ENCODE data around the gene PLAGL1. TPM values are rescaled to one million over a fixed set of nuclear protein-coding genes. Genes with fewer than 3 reads are reported as not detected.

The PLAGL1 gene
- polyA plus RNA-seq, 2 of the 4 experiments (the other 2 are of a cell fraction): 4.7 to 8.2 TPM

- H3K9me3 ChIP-seq: no peaks in the 10 kb centered on the region
- ChIA-PET CTCF (interaction anchor here (1.0 to 1.6 kb wide), 2 partner anchors 19 to 385 kb away, joined by 3 read pairs; no protein-coding TSS in a partner anchor), POLR2A (interaction anchor here (0.6 kb wide), 1 partner anchor 98 kb away, joined by 3 read pairs; no protein-coding TSS in a partner anchor)
- DNase-seq (ENCODE audit: low read depth in 1 of 2, low spot score in 1 of 2) (no peak), FAIRE-seq (no peak), ATAC-seq (no peak)
- no peak overlapping the region for H3K4me3 ChIP-seq
- 69% methylated on average over 3 of the region's 3 CpGs for WGBS (ENCODE audit: missing lambda C conversion rate)
- no peak for TF ChIP-seq EP300 (IDR thresholded peaks at IDR 0.05)
- TF ChIP-seq MYC (IDR thresholded peaks at IDR 0.05; ENCODE audit: borderline replicate concordance, low read length): no peak
- TF ChIP-seq HDAC2 (IDR thresholded peaks at IDR 0.05): no peak
- no peak for TF ChIP-seq FOSL2 (IDR thresholded peaks at IDR 0.05)
- no peak for TF ChIP-seq FOSL2 (CRISPR knock-in tag; IDR thresholded peaks at IDR 0.05)
- TF ChIP-seq RAD21 (conservative IDR thresholded peaks at IDR 0.05 in 1 of 2, IDR thresholded peaks at IDR 0.05 in 1 of 2): no peak
- TF ChIP-seq PBX3 (IDR thresholded peaks at IDR 0.05): no peak
- TF ChIP-seq CBX8 (IDR thresholded peaks at IDR 0.05): no peak
- TF ChIP-seq NFE2L2 (conservative IDR thresholded peaks at IDR 0.05; ENCODE audit: low read length): no peak
- no peak for TF ChIP-seq HOXB5 (CRISPR knock-in tag; IDR thresholded peaks at IDR 0.05)
- no peak for TF ChIP-seq MAZ (IDR thresholded peaks at IDR 0.05; ENCODE audit: borderline replicate concordance, low read depth, low read length)
- TF ChIP-seq CHD4 (IDR thresholded peaks at IDR 0.05; ENCODE audit: borderline replicate concordance): no peak
- TF ChIP-seq RCOR1 (IDR thresholded peaks at IDR 0.05; ENCODE audit: low read depth, low read length): no peak
- TF ChIP-seq SMC3 (IDR thresholded peaks at IDR 0.05): no peak
- no peak overlapping the region for H3K27ac ChIP-seq
- H3K4me2 ChIP-seq: no peak overlapping the region
- H3K4me1 ChIP-seq: no peaks in the 10 kb centered on the region
Observed at GRCh38 chr6:143961066-143961465, 47.0 kb downstream of the PLAGL1 start.

DNA sequence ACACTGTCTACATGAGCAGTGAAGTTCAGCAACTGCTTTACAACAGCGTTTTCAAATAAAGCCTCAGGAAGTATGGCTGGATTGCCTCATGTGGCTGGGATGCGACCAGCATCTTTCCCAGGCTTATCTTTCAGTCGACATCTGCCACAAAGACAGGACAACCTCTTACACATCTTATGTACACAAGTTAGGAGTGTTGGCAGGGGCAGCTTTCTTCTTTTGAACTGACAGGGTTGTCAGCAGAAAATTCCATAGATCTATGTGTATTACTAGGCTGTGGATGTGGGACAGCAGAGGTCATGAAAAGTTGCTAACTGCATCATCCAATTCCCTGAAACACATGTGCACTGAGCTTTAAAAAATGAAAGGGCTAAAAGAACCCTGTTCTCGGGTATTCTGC lies 48.1 kb downstream of the PLAGL1 start:
- Histone ChIP-seq H3K4me3 (no peak overlapping the region), H3K4me2 (no peak overlapping the region), H3K4me1 (no peaks in the 10 kb centered on the region), H3K9me3 (no peaks in the 10 kb centered on the region), H3K27ac (no peak overlapping the region)
- POLR2A ChIA-PET: no interaction called here
- TF ChIP-seq CBX8 (IDR thresholded peaks at IDR 0.05) (no peak), PHF8 (IDR thresholded peaks at IDR 0.05; ENCODE audit: borderline replicate concordance, low read depth) (no peak), MAFK (IDR thresholded peaks at IDR 0.05; ENCODE audit: partially characterized antibody) (no peak), FOSL2 (IDR thresholded peaks at IDR 0.05) (no peak), FOSL2 (CRISPR knock-in tag; IDR thresholded peaks at IDR 0.05) (no peak), JUN (IDR thresholded peaks at IDR 0.05) (no peak), HOXB13 (CRISPR knock-in tag; IDR thresholded peaks at IDR 0.05; ENCODE audit: low read depth) (no peak), JUNB (IDR thresholded peaks at IDR 0.05) (no peak), POLR2A (IDR thresholded peaks at IDR 0.05; ENCODE audit: low read length) (no peak), ESRRA (IDR thresholded peaks at IDR 0.05; ENCODE audit: borderline replicate concordance, low read length) (no peak), ZC3H11A (IDR thresholded peaks at IDR 0.05) (no peak), HEYL (CRISPR knock-in tag; IDR thresholded peaks at IDR 0.05) (no peak)
- TF ChIP-seq, protein P1, sequence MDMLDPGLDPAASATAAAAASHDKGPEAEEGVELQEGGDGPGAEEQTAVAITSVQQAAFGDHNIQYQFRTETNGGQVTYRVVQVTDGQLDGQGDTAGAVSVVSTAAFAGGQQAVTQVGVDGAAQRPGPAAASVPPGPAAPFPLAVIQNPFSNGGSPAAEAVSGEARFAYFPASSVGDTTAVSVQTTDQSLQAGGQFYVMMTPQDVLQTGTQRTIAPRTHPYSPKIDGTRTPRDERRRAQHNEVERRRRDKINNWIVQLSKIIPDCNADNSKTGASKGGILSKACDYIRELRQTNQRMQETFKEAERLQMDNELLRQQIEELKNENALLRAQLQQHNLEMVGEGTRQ (IDR thresholded peaks at IDR 0.05): no peak
- DNase-seq (ENCODE audit: low read depth in 1 of 2, low spot score in 1 of 2): no peak
- no peak for FAIRE-seq
- no peak for ATAC-seq
- 56% methylated on average over 4 of the region's 4 CpGs for WGBS (ENCODE audit: missing lambda C conversion rate)
- CTCF ChIA-PET: no interaction called here

DNA sequence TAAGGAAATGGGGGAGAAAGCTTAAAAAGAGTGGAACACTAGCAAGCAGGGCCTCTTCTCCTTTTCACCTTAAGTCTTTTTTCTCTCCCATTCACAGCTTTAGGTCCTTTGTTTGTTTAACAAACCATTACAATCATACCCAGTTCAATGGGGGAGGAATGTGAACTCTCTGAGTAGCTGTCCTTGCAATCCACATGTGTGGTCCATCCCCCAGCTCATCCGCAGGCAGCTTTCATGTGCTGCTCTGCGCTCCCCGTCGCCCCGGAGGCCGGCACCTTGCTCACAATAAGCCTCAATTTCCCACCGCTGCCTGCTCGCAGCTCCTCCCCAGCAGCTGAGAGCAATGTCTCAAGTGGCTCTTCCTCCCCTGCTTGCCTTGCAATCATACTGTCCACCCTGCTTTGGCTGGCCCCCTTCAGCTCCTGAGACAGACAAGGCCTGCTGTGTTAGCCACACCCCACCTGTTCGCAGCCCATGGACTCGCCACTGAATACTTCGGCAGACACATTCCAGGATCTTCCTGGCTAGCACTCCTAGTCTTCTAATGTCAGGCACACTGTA lies 49.1 kb downstream of the PLAGL1 start:
- 89% methylated on average over 11 of the region's 11 CpGs for WGBS (ENCODE audit: missing lambda C conversion rate)
- H3K4me1 ChIP-seq: no peaks in the 10 kb centered on the region
- H3K9me3 ChIP-seq: no peaks in the 10 kb centered on the region
- no peak overlapping the region for H3K4me3 ChIP-seq
- DNase-seq (ENCODE audit: low read depth in 1 of 2, low spot score in 1 of 2) (no peak), FAIRE-seq (no peak), ATAC-seq (no peak)
- POLR2A ChIA-PET: no interaction called here
- CTCF ChIA-PET: no interaction called here
- no peak overlapping the region for H3K27ac ChIP-seq
- no peak overlapping the region for H3K4me2 ChIP-seq
- TF ChIP-seq ZSCAN20 (CRISPR knock-in tag; IDR thresholded peaks at IDR 0.05) (no peak), BHLHE40 (IDR thresholded peaks at IDR 0.05; ENCODE audit: low read depth, low read length) (no peak), HES2 (IDR thresholded peaks at IDR 0.05) (no peak), POLR2A (IDR thresholded peaks at IDR 0.05; ENCODE audit: low read length) (no peak), ZFP36 (IDR thresholded peaks at IDR 0.05; ENCODE audit: borderline replicate concordance, partially characterized antibody) (no peak), CBX2 (IDR thresholded peaks at IDR 0.05; ENCODE audit: borderline replicate concordance, low read depth) (no peak), FOSB (CRISPR knock-in tag; IDR thresholded peaks at IDR 0.05) (no peak), RARB (CRISPR knock-in tag; IDR thresholded peaks at IDR 0.05) (no peak), HOXA7 (CRISPR knock-in tag; IDR thresholded peaks at IDR 0.05) (no peak)
- TF ChIP-seq, protein P2, sequence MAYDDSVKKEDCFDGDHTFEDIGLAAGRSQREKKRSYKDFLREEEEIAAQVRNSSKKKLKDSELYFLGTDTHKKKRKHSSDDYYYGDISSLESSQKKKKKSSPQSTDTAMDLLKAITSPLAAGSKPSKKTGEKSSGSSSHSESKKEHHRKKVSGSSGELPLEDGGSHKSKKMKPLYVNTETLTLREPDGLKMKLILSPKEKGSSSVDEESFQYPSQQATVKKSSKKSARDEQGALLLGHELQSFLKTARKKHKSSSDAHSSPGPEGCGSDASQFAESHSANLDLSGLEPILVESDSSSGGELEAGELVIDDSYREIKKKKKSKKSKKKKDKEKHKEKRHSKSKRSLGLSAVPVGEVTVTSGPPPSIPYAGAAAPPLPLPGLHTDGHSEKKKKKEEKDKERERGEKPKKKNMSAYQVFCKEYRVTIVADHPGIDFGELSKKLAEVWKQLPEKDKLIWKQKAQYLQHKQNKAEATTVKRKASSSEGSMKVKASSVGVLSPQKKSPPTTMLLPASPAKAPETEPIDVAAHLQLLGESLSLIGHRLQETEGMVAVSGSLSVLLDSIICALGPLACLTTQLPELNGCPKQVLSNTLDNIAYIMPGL (CRISPR knock-in tag; IDR thresholded peaks at IDR 0.05; ENCODE audit: borderline replicate concordance): no peak
- TF ChIP-seq, protein P1 (IDR thresholded peaks at IDR 0.05): no peak

Data from A549 (cell line).